Measurements from ENCODE around the gene MYO1B. TPM values are rescaled to one million over a fixed set of nuclear protein-coding genes. Genes with fewer than 3 reads are reported as not detected.

Gene MYO1B
- total and polyA plus RNA-seq, 2 of the 4 experiments (the other 2 are of a cell fraction), result 57.2 to 116 TPM

DNA sequence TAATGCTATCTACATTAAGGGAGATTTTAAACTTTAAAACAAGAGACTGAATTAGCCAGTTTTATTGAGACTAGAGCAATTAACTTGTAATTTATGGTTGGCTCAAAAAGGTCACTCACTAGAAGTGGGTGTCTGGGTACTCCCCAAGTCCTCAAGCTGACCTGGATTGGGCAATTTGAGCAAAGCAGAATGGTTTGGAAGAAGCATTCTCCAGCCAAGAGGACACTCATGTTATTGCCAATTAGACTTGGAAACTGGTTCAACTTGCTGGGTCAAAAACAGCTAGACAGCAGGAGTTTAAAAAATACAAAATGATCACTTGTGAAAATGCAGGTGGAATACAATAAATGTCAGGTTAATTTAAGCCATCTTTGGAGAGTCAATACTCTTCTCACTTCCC is 29.5 kb upstream of the MYO1B start:
- no peak overlapping the region for H3K23ac ChIP-seq (ENCODE audit: low read depth, low read length)
- H4K91ac ChIP-seq (ENCODE audit: insufficient read depth, low read depth, low read length), result no peak overlapping the region
- no peak overlapping the region for H2AK9ac ChIP-seq (replicated peaks; ENCODE audit: low read depth, low read length, poor library complexity)
- H2AK5ac ChIP-seq (ENCODE audit: low read depth, low read length), result no peak overlapping the region
- H3K27me3 ChIP-seq (ENCODE audit: control insufficient read depth, insufficient read depth, low read length), result no peaks in the 10 kb centered on the region
- no peak overlapping the region for H3K56ac ChIP-seq (ENCODE audit: extremely low read depth, insufficient read depth, low read length)
- ATAC-seq (ENCODE audit: low read depth) (no peak), DNase-seq (no peak)
- peaks cover 3% of the 10 kb centered on the region; the same call in 1 of the 2 replicates for H3K9me3 ChIP-seq (ENCODE audit: control insufficient read depth, insufficient read depth, low read length)
- no TSS peak for BruUV-seq (replicated peaks)
- H3K4me1 ChIP-seq (ENCODE audit: control insufficient read depth, insufficient read depth, low read length), result peaks cover 8% of the 10 kb centered on the region; the same call in 1 of the 2 replicates
- H2BK120ac ChIP-seq (ENCODE audit: low read depth, low read length), result no peak overlapping the region
- no peak overlapping the region for H3K27ac ChIP-seq (ENCODE audit: insufficient read depth, low read length)
- H4K20me1 ChIP-seq (ENCODE audit: insufficient read depth, low read length), result no peaks in the 10 kb centered on the region
- TF ChIP-seq CEBPB (IDR thresholded peaks at IDR 0.05; ENCODE audit: low read depth, low read length) (no peak), RAD21 (IDR thresholded peaks at IDR 0.05; ENCODE audit: low read length) (no peak), NFE2L2 (IDR thresholded peaks at IDR 0.05; ENCODE audit: low read depth, low read length) (no peak), USF2 (IDR thresholded peaks at IDR 0.05; ENCODE audit: low read depth, low read length) (no peak), SMC3 (IDR thresholded peaks at IDR 0.05; ENCODE audit: low read depth, low read length) (no peak), MAZ (IDR thresholded peaks at IDR 0.05; ENCODE audit: borderline replicate concordance, low read depth, low read length) (no peak), FOS (IDR thresholded peaks at IDR 0.05; ENCODE audit: low read depth, low read length) (no peak), MXI1 (IDR thresholded peaks at IDR 0.05; ENCODE audit: borderline replicate concordance, low read depth, low read length) (no peak), CHD1 (IDR thresholded peaks at IDR 0.05; ENCODE audit: low read depth, low read length) (no peak), CTCF (conservative IDR thresholded peaks at IDR 0.05; ENCODE audit: low read depth, low read length) (no peak), MAFK (IDR thresholded peaks at IDR 0.05; ENCODE audit: low read depth, low read length) (no peak), POLR2A (IDR thresholded peaks at IDR 0.05; ENCODE audit: low read depth, low read length) (no peak), BHLHE40 (IDR thresholded peaks at IDR 0.05; ENCODE audit: low read depth, low read length) (no peak), RCOR1 (IDR thresholded peaks at IDR 0.05; ENCODE audit: insufficient replicate concordance, low read length) (no peak), RFX5 (IDR thresholded peaks at IDR 0.05; ENCODE audit: low read depth, low read length) (no peak)
- TF ChIP-seq, protein P1, sequence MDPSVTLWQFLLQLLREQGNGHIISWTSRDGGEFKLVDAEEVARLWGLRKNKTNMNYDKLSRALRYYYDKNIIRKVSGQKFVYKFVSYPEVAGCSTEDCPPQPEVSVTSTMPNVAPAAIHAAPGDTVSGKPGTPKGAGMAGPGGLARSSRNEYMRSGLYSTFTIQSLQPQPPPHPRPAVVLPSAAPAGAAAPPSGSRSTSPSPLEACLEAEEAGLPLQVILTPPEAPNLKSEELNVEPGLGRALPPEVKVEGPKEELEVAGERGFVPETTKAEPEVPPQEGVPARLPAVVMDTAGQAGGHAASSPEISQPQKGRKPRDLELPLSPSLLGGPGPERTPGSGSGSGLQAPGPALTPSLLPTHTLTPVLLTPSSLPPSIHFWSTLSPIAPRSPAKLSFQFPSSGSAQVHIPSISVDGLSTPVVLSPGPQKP (IDR thresholded peaks at IDR 0.05; ENCODE audit: borderline replicate concordance, low read depth, low read length), result no peak
- no peak overlapping the region for H3K4me2 ChIP-seq (ENCODE audit: low read depth, low read length)
- in situ Hi-C loops (cut with MboI; ENCODE audit: low sequenced_read_pairs), result no loop called here
- no peak overlapping the region for H3K4me3 ChIP-seq (ENCODE audit: insufficient read depth, low read depth, low read length)
- peaks cover 7% of the 10 kb centered on the region; the same call in 1 of the 2 replicates for H3K9me1 ChIP-seq (ENCODE audit: insufficient read depth, low read length)
- no peak overlapping the region for H2BK5ac ChIP-seq (ENCODE audit: low read depth, low read length, poor library complexity, severe bottlenecking)
- no peak overlapping the region for H2AFZ ChIP-seq (replicated peaks; ENCODE audit: low read length, poor library complexity)
- intact Hi-C loops (cut with micrococcal nuclease), result no loop called here
- ChIA-PET CTCF (interaction anchor here (0.6 kb wide), 2 partner anchors 16 to 286 kb away, joined by 3 to 5 read pairs; no protein-coding TSS in a partner anchor), POLR2A (ENCODE audit: unreplicated experiment) (no interaction called here)
- peak overlapping the region in 1 of 2 experiments; percentile 9; a peak in 1 of 4 replicates for H4K8ac ChIP-seq (ENCODE audit: low read depth in 2 of 2, low read length in 2 of 2)
- H3K18ac ChIP-seq (ENCODE audit: low read depth, low read length), result peak overlapping the region; percentile 69; the same call in 1 of the 2 replicates
- no peaks in the 10 kb centered on the region for H3K36me3 ChIP-seq (ENCODE audit: control insufficient read depth, insufficient read depth, low read length)
- no peak overlapping the region for H3K9ac ChIP-seq (ENCODE audit: low read depth, low read length)
- H4K5ac ChIP-seq (ENCODE audit: low read depth, low read length), result peak overlapping the region; percentile 63; the same call in 1 of the 2 replicates
- H3K14ac ChIP-seq (replicated peaks; ENCODE audit: low read depth, low read length), result no peak overlapping the region
- dilution Hi-C loops (cut with HindIII; ENCODE audit: low sequenced_read_pairs, unreplicated experiment), result no loop called here
- H3K79me1 ChIP-seq (ENCODE audit: low read depth in 1 of 2, low read length in 2 of 2), result peaks cover 0 to 4% of the 10 kb centered on the region in 2 experiments; a peak in 2 of 4 replicates
- H3K4ac ChIP-seq (ENCODE audit: low read depth, low read length), result no peak overlapping the region
- H2BK20ac ChIP-seq (ENCODE audit: low read depth, low read length), result no peak overlapping the region
- no peak overlapping the region for H2BK15ac ChIP-seq (ENCODE audit: low read depth, low read length)

Data from IMR-90 (cell line).